Measurements from ENCODE around the gene CLRN3.

DNA sequence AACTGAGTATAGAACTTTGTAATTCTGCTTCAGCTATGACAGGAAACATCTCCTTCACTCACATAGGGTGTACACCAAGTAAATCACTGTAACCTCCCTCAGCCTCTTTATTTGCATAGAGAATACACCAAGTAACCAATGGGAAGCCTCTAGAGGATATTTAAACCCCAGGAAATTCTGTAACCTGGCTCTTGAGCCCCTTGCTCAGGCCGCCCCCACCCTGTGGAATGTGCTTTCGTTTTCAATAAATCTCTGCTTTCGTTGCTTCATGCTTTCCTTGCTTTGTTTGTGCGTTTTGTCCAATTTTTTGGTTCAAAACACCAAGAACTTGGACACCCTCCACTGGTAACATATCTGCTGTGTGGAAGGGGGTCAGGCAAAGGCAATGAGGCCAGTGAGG, 60.2 kb downstream of the CLRN3 start:
- TF ChIP-seq EP300 (IDR thresholded peaks at IDR 0.05) (no peak), POLR2A (IDR thresholded peaks at IDR 0.05; ENCODE audit: low read length) (no peak), RCOR1 (IDR thresholded peaks at IDR 0.05; ENCODE audit: low read depth, low read length) (no peak), CEBPB (IDR thresholded peaks at IDR 0.05) (no peak), ESRRA (IDR thresholded peaks at IDR 0.05; ENCODE audit: borderline replicate concordance, low read length) (no peak), SMC3 (IDR thresholded peaks at IDR 0.05) (no peak), KDM5A (IDR thresholded peaks at IDR 0.05) (no peak), JUNB (IDR thresholded peaks at IDR 0.05) (no peak), CBX8 (IDR thresholded peaks at IDR 0.05) (no peak), RAD21 (conservative IDR thresholded peaks at IDR 0.05 in 1 of 2, IDR thresholded peaks at IDR 0.05 in 1 of 2) (no peak), ZNF302 (CRISPR knock-in tag; IDR thresholded peaks at IDR 0.05) (no peak)
- TF ChIP-seq, protein P1, sequence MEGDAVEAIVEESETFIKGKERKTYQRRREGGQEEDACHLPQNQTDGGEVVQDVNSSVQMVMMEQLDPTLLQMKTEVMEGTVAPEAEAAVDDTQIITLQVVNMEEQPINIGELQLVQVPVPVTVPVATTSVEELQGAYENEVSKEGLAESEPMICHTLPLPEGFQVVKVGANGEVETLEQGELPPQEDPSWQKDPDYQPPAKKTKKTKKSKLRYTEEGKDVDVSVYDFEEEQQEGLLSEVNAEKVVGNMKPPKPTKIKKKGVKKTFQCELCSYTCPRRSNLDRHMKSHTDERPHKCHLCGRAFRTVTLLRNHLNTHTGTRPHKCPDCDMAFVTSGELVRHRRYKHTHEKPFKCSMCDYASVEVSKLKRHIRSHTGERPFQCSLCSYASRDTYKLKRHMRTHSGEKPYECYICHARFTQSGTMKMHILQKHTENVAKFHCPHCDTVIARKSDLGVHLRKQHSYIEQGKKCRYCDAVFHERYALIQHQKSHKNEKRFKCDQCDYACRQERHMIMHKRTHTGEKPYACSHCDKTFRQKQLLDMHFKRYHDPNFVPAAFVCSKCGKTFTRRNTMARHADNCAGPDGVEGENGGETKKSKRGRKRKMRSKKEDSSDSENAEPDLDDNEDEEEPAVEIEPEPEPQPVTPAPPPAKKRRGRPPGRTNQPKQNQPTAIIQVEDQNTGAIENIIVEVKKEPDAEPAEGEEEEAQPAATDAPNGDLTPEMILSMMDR (IDR thresholded peaks at IDR 0.05): no peak
- TF ChIP-seq, protein P2, sequence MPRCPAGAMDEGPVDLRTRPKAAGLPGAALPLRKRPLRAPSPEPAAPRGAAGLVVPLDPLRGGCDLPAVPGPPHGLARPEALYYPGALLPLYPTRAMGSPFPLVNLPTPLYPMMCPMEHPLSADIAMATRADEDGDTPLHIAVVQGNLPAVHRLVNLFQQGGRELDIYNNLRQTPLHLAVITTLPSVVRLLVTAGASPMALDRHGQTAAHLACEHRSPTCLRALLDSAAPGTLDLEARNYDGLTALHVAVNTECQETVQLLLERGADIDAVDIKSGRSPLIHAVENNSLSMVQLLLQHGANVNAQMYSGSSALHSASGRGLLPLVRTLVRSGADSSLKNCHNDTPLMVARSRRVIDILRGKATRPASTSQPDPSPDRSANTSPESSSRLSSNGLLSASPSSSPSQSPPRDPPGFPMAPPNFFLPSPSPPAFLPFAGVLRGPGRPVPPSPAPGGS (IDR thresholded peaks at IDR 0.05): no peak
- TF ChIP-seq, protein P3, sequence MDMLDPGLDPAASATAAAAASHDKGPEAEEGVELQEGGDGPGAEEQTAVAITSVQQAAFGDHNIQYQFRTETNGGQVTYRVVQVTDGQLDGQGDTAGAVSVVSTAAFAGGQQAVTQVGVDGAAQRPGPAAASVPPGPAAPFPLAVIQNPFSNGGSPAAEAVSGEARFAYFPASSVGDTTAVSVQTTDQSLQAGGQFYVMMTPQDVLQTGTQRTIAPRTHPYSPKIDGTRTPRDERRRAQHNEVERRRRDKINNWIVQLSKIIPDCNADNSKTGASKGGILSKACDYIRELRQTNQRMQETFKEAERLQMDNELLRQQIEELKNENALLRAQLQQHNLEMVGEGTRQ (IDR thresholded peaks at IDR 0.05): no peak

All from A549 (cell line).